Measurements from ENCODE around the gene UBE2M. TPM values are rescaled to one million over a fixed set of nuclear protein-coding genes. Genes with fewer than 3 reads are reported as not detected.
A peak's percentile ranks its signal among the peaks of the same experiment; 100 is the strongest.

The UBE2M gene
- total RNA-seq, 1 donor, result 54.6 TPM

- Histone ChIP-seq H4K20me1 (ENCODE audit: insufficient read depth, low read length) (no peaks in the 10 kb centered on the region), H2AFZ (ENCODE audit: low read length) (no peak overlapping the region)
These were observed 21.3 kb downstream of the UBE2M start for GRCh38 chr19:58536852-58537798.

DNA sequence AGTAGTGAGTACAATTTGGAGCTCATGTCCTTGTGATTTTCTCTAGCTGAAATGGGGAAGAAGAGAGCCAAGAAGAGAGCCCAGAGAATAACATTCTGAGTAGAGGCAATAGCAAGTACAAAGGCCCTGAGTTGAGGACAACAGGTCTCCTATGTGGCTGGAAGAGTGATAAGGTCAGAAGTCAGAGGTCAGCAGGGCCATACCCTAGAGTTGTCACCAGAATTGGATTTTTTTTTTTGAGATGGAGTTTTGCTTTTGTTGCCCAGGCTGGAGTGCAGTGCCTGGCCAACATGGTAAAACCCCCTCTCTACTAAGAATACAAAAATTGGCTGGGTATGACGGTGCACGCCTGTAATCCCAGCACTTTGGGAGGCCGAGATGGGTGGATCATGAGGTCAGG, 22.6 kb downstream of the UBE2M start:
- TF ChIP-seq, protein P1, sequence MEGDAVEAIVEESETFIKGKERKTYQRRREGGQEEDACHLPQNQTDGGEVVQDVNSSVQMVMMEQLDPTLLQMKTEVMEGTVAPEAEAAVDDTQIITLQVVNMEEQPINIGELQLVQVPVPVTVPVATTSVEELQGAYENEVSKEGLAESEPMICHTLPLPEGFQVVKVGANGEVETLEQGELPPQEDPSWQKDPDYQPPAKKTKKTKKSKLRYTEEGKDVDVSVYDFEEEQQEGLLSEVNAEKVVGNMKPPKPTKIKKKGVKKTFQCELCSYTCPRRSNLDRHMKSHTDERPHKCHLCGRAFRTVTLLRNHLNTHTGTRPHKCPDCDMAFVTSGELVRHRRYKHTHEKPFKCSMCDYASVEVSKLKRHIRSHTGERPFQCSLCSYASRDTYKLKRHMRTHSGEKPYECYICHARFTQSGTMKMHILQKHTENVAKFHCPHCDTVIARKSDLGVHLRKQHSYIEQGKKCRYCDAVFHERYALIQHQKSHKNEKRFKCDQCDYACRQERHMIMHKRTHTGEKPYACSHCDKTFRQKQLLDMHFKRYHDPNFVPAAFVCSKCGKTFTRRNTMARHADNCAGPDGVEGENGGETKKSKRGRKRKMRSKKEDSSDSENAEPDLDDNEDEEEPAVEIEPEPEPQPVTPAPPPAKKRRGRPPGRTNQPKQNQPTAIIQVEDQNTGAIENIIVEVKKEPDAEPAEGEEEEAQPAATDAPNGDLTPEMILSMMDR (IDR thresholded peaks at IDR 0.05; ENCODE audit: extremely low read depth, low read depth, low read length), result no peak
- Histone ChIP-seq H3K36me3 (ENCODE audit: insufficient read depth, low read length) (no peaks in the 10 kb centered on the region), H3K4me2 (ENCODE audit: insufficient read depth, low read length) (no peak overlapping the region), H3K4me1 (ENCODE audit: insufficient read depth, low read length) (no peaks in the 10 kb centered on the region), H3K9me3 (ENCODE audit: low read depth, low read length) (no peaks in the 10 kb centered on the region), H3K4me3 (ENCODE audit: insufficient read depth, low read length) (no peak overlapping the region), H3K27ac (ENCODE audit: low read depth, low read length) (no peak overlapping the region), H2AFZ (ENCODE audit: low read length) (no peak overlapping the region), H3K27me3 (ENCODE audit: insufficient read depth, low read length) (peaks cover 48% of the 10 kb centered on the region), H3K79me2 (ENCODE audit: insufficient read depth, low read length) (no peaks in the 10 kb centered on the region), H4K20me1 (ENCODE audit: insufficient read depth, low read length) (no peaks in the 10 kb centered on the region)
- no peak for DNase-seq (ENCODE audit: insufficient read length, low spot score, missing footprints)

More at GRCh38 chr19:58536852-58537798, 21.3 kb downstream of the UBE2M start:
- peaks cover 37% of the 10 kb centered on the region for H3K27me3 ChIP-seq (ENCODE audit: insufficient read depth, low read length)
- H3K4me3 ChIP-seq (ENCODE audit: insufficient read depth, low read length), result no peak overlapping the region
- TF ChIP-seq, protein P1 (IDR thresholded peaks at IDR 0.05; ENCODE audit: extremely low read depth, low read depth, low read length), result no peak
- no peaks in the 10 kb centered on the region for H3K9me3 ChIP-seq (ENCODE audit: low read depth, low read length)
- no peaks in the 10 kb centered on the region for H3K36me3 ChIP-seq (ENCODE audit: insufficient read depth, low read length)
- H3K4me1 ChIP-seq (ENCODE audit: insufficient read depth, low read length), result no peaks in the 10 kb centered on the region
- H3K79me2 ChIP-seq (ENCODE audit: insufficient read depth, low read length), result no peaks in the 10 kb centered on the region
- no peak overlapping the region for H3K27ac ChIP-seq (ENCODE audit: low read depth, low read length)
- H3K4me2 ChIP-seq (ENCODE audit: insufficient read depth, low read length), result no peak overlapping the region
- DNase-seq (ENCODE audit: insufficient read length, low spot score, missing footprints), result peak; percentile 53

DNA sequence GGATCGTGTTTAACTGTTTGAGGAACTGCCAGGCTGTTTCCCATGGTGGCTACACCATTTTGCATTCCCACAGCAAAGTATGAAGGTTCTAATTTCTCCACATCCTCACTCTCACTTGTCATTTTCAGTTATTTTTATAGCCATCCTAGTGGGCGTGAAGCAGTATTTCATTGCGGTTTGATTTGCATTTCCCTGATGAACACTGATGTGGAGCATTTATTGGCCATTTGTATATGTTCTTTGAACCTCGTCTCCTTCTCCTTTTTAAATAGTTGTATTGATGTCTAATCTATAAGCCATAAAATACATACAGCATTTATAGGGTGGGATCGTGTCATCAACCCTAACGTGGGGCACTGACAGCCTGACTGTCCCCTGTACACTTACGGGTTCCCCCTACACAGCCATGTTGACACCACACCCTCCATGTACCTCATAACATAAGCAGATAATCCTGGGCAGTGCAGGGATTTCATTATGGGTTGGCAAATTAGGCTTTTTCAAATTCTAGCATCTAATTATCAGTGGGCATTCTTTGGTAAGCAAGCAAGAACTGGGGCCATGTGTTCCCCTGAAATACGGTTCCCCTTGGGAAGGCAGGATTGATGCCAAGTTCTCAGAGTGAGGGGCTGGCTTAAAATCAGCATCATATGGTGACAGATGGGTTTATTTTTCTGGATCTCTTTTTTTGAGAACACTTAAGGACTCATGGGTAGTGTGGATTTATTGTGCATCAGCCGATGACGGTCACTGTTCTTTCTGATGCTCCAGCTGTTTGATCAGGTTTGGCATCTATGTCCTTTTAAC, 27.2 kb downstream of the UBE2M start:
- no peaks in the 10 kb centered on the region for H3K79me2 ChIP-seq (ENCODE audit: insufficient read depth, low read length)
- H3K36me3 ChIP-seq (ENCODE audit: insufficient read depth, low read length), result no peaks in the 10 kb centered on the region
- no peak overlapping the region for H3K4me3 ChIP-seq (ENCODE audit: insufficient read depth, low read length)
- H3K9me3 ChIP-seq (ENCODE audit: low read depth, low read length), result no peaks in the 10 kb centered on the region
- TF ChIP-seq, protein P1 (IDR thresholded peaks at IDR 0.05; ENCODE audit: extremely low read depth, low read depth, low read length), result no peak
- no peak overlapping the region for H3K27ac ChIP-seq (ENCODE audit: low read depth, low read length)
- H2AFZ ChIP-seq (ENCODE audit: low read length), result no peak overlapping the region
- no peaks in the 10 kb centered on the region for H4K20me1 ChIP-seq (ENCODE audit: insufficient read depth, low read length)
- peaks cover 14% of the 10 kb centered on the region for H3K27me3 ChIP-seq (ENCODE audit: insufficient read depth, low read length)
- H3K4me2 ChIP-seq (ENCODE audit: insufficient read depth, low read length), result no peak overlapping the region
- DNase-seq (ENCODE audit: insufficient read length, low spot score, missing footprints), result no peak
- H3K4me1 ChIP-seq (ENCODE audit: insufficient read depth, low read length), result no peaks in the 10 kb centered on the region

DNA sequence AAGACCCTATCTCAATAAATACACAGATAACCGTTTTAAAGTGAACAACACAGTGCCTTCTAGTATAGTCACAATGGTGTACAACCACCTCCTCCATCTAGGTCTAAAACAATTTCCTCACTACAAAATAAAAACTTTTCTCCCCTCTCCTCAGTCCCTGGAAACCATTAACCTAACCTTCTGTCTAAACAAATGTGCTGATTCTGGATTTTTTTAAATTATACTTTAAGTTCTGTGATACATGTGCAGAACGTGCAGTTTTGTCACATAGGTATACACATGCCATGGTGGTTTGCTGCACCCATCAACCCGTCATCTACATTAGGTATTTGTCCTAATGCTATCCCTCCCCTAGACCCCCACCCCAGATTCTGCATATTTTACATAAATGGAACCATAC, 29.0 kb downstream of the UBE2M start:
- no peaks in the 10 kb centered on the region for H3K9me3 ChIP-seq (ENCODE audit: low read depth, low read length)
- DNase-seq (ENCODE audit: insufficient read length, low spot score, missing footprints), result peak; percentile 5
- H3K4me3 ChIP-seq (ENCODE audit: insufficient read depth, low read length), result no peak overlapping the region
- no peaks in the 10 kb centered on the region for H3K36me3 ChIP-seq (ENCODE audit: insufficient read depth, low read length)
- TF ChIP-seq, protein P1 (IDR thresholded peaks at IDR 0.05; ENCODE audit: extremely low read depth, low read depth, low read length), result no peak
- no peak overlapping the region for H2AFZ ChIP-seq (ENCODE audit: low read length)
- H3K27me3 ChIP-seq (ENCODE audit: insufficient read depth, low read length), result peaks cover 14% of the 10 kb centered on the region
- H3K79me2 ChIP-seq (ENCODE audit: insufficient read depth, low read length), result no peaks in the 10 kb centered on the region
- H3K4me1 ChIP-seq (ENCODE audit: insufficient read depth, low read length), result no peaks in the 10 kb centered on the region
- no peak overlapping the region for H3K4me2 ChIP-seq (ENCODE audit: insufficient read depth, low read length)
- no peak overlapping the region for H3K27ac ChIP-seq (ENCODE audit: low read depth, low read length)
- no peaks in the 10 kb centered on the region for H4K20me1 ChIP-seq (ENCODE audit: insufficient read depth, low read length)
